ENCODE data around the gene CMTR1. TPM values are rescaled to one million over a fixed set of nuclear protein-coding genes. Genes with fewer than 3 reads are reported as not detected.

The CMTR1 gene
- total and polyA plus RNA-seq, 2 of the 13 experiments (the other 11 are each of a cell fraction or from before 2014, with no cell fraction given): 19.7 to 55.2 TPM

GRCh38 chr6:37482606-37483251 lies 49.7 kb downstream of the CMTR1 start:
- Histone ChIP-seq H3K27me3 (ENCODE audit: control insufficient read depth in 1 of 2, insufficient read depth in 2 of 2, low read length in 2 of 2) (no peaks in the 10 kb centered on the region), H3K9ac (ENCODE audit: insufficient read depth, low read depth, low read length) (no peak overlapping the region), H3K4me1 (ENCODE audit: insufficient read depth, low read length) (no peaks in the 10 kb centered on the region), H3K79me2 (ENCODE audit: insufficient read depth, low read length) (no peaks in the 10 kb centered on the region), H3K27ac (ENCODE audit: extremely low read length, insufficient read depth, low read length) (no peak overlapping the region), H3K9me3 (ENCODE audit: low read length) (no peaks in the 10 kb centered on the region), H3K36me3 (replicated peaks in 1 of 2; ENCODE audit: control insufficient read depth in 1 of 2, insufficient read depth in 2 of 2, low read length in 2 of 2) (peaks cover 36 to 52% of the 10 kb centered on the region in 2 experiments), H2AFZ (ENCODE audit: low read length) (no peak overlapping the region), H4K20me1 (ENCODE audit: insufficient read depth, low read length) (no peaks in the 10 kb centered on the region), H3K4me2 (ENCODE audit: low read depth, low read length) (no peak overlapping the region), H3K4me3 (replicated peaks in 1 of 3; ENCODE audit: insufficient read depth in 1 of 3, low read depth in 2 of 3, low read length in 3 of 3) (no peak overlapping the region)
- DNase-seq (ENCODE audit: low spot score) (no peak), FAIRE-seq (no peak), ATAC-seq (no peak)
- WGBS (ENCODE audit: low lambda C conversion rate): 89% methylated on average over 10 of the region's 10 CpGs
- in situ Hi-C loops (cut with HindIII; ENCODE audit: extremely low pct_ligation_motif_present, low pct_unique_long_range_greater_than_20kb) (no loop called here), intact Hi-C loops (cut with micrococcal nuclease; ENCODE audit: unreplicated experiment) (loop anchor here (5.0 kb wide), 1 partner anchor 210 kb away; no protein-coding TSS in a partner anchor)
- no TSS peak for BruUV-seq (replicated peaks)
- ChIA-PET CTCF (ENCODE audit: low intra/inter-chr PET ratio, low total read pairs) (interaction anchor here (3.1 kb wide), 1 partner anchor 84 kb away, joined by 28 read pairs; no protein-coding TSS in a partner anchor), POLR2A (no interaction called here)
- no peak for TF ChIP-seq ZC3H13 (CRISPR knock-in tag; IDR thresholded peaks at IDR 0.05)
- TF ChIP-seq ZMYM2 (CRISPR knock-in tag; IDR thresholded peaks at IDR 0.05): no peak
- no peak for TF ChIP-seq RELA (CRISPR knock-in tag; IDR thresholded peaks at IDR 0.05)
- no peak for TF ChIP-seq CCDC6 (CRISPR knock-in tag; IDR thresholded peaks at IDR 0.05)
- TF ChIP-seq STAT5B (CRISPR knock-in tag; IDR thresholded peaks at IDR 0.05): no peak
- no peak for TF ChIP-seq POLR2AphosphoS2 (IDR thresholded peaks at IDR 0.05; ENCODE audit: low read depth, low read length)
- TF ChIP-seq HNF1A (IDR thresholded peaks at IDR 0.05; ENCODE audit: low read depth): no peak
- TF ChIP-seq HNF1A (CRISPR knock-in tag; IDR thresholded peaks at IDR 0.05; ENCODE audit: borderline replicate concordance): no peak
- no peak for TF ChIP-seq ZNF639 (CRISPR knock-in tag; conservative IDR thresholded peaks at IDR 0.05)
- no peak for TF ChIP-seq BORCS8-MEF2B (CRISPR knock-in tag; IDR thresholded peaks at IDR 0.05)
- no peak for TF ChIP-seq TEAD2 (CRISPR knock-in tag; IDR thresholded peaks at IDR 0.05)
- TF ChIP-seq, protein P1, sequence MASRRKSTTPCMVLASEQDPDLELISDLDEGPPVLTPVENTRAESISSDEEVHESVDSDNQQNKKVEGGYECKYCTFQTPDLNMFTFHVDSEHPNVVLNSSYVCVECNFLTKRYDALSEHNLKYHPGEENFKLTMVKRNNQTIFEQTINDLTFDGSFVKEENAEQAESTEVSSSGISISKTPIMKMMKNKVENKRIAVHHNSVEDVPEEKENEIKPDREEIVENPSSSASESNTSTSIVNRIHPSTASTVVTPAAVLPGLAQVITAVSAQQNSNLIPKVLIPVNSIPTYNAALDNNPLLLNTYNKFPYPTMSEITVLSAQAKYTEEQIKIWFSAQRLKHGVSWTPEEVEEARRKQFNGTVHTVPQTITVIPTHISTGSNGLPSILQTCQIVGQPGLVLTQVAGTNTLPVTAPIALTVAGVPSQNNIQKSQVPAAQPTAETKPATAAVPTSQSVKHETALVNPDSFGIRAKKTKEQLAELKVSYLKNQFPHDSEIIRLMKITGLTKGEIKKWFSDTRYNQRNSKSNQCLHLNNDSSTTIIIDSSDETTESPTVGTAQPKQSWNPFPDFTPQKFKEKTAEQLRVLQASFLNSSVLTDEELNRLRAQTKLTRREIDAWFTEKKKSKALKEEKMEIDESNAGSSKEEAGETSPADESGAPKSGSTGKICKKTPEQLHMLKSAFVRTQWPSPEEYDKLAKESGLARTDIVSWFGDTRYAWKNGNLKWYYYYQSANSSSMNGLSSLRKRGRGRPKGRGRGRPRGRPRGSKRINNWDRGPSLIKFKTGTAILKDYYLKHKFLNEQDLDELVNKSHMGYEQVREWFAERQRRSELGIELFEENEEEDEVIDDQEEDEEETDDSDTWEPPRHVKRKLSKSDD (CRISPR knock-in tag; IDR thresholded peaks at IDR 0.05; ENCODE audit: low read depth): no peak
- TF ChIP-seq TEAD3 (CRISPR knock-in tag; optimal IDR thresholded peaks at IDR 0.05; ENCODE audit: borderline replicate concordance): no peak
- TF ChIP-seq TFE3 (CRISPR knock-in tag; IDR thresholded peaks at IDR 0.05): no peak

Measured in HepG2 (cell line).